Left colon (tissue), 2 donors: ENCODE measurements around the gene TADA1. TPM values are rescaled to one million over a fixed set of nuclear protein-coding genes. Genes with fewer than 3 reads are reported as not detected.
A peak's percentile ranks its signal among the peaks of the same experiment; 100 is the strongest.

ENCODE experiments used
- ATAC-seq: fragments of 200-7000 bp; cut with Tn5 transposase; one replicate; pipeline ENCODE4 v1.9.1; 2020; ENCODE audit warnings: mild to moderate bottlenecking, moderate library complexity
- DNase-seq, 2 donors: peaks; one replicate each; pipeline ENCODE4 v3.0.0-alpha.2; 2020
- intact Hi-C, 2 donors: fragments of 100-400 bp; cut with DNase I in 1 of 2; cut with micrococcal nuclease in 1 of 2; formaldehyde crosslinking; loops; one replicate each; pipeline versions ENCODE4 v1.11.2 to v1.14.0; 2022; cut with DNase I, micrococcal nuclease
- total RNA-seq, 2 donors: library from RNA; stranded (reverse); fragmentation: NEBNext Ultra II Directional; extraction: Animal tissue kit (Norgen Biotek cat#: 25700); gene quantifications; one replicate each; pipeline ENCODE4 v1.2.1, GENCODE V29; 2021
- donor health status: DM: no; HTN: no; CAD: no.
- donor health status: DM: yes; HTN: yes; CAD: no.

The TADA1 gene
- total RNA-seq, 2 donors from 2014 or later = 9.5 to 11.6 TPM

GRCh38 chr1:166813508-166814223, 62.4 kb downstream of the TADA1 start:
- DNase-seq (no peak), ATAC-seq (peak; percentile 25)
- intact Hi-C loops = no loop called here

GRCh38 chr1:166811691-166812090, 64.4 kb downstream of the TADA1 start:
- DNase-seq (no peak), ATAC-seq (no peak)
- intact Hi-C loops = no loop called here

- intact Hi-C loops = no loop called here
- DNase-seq (no peak), ATAC-seq (no peak)
Measured at GRCh38 chr1:166808952-166809351, 67.1 kb downstream of the TADA1 start.

Other genes starting within 250 kb of the TADA1 start
- 10 to 100 TPM; 27.5 to 30.3 TPM for gene POGK, start 36.8 kb downstream of the TADA1 start, total RNA-seq
- 1 to 10 TPM in 1 of 2 donors, under 1 TPM in 1; 0.85 to 1.3 TPM for gene ILDR2, start 99.3 kb upstream of the TADA1 start, total RNA-seq
- gene MAEL, start 113.0 kb upstream of the TADA1 start, total RNA-seq = not detected
- gene GPA33, start 214.1 kb upstream of the TADA1 start, total RNA-seq = 100 to 1,000 TPM; 584 to 629 TPM
- gene STYXL2, start 217.8 kb upstream of the TADA1 start, total RNA-seq = under 1 TPM in 1 of 2 donors, not detected in 1; 0.34 TPM